Regular cardiac myocyte (primary cell): Measurements from ENCODE around the gene ACOX1. TPM values are rescaled to one million over a fixed set of nuclear protein-coding genes. Genes with fewer than 3 reads are reported as not detected.

Experiments used
- total RNA-seq: library from RNA; depleted of rRNA; stranded (reverse); fragments of >200 nt; gene quantifications from 2 replicates; pipeline ENCODE4 v1.2.3, GENCODE V29; 2014

ACOX1 gene
- total RNA-seq = 52.4 and 54.8 TPM in 2 replicates

GRCh38 chr17:75978938-75979704 is at the start of gene ACOX1, which contains the start of gene TEN1:
Gene ACOX1, minus strand, starts transcription at chr17:75979166. Its CDS starts 93 bp downstream, at chr17:75979073.
Gene TEN1, plus strand, starts transcription at chr17:75979240. Its CDS starts 6,953 bp downstream, at chr17:75986193.

DNA sequence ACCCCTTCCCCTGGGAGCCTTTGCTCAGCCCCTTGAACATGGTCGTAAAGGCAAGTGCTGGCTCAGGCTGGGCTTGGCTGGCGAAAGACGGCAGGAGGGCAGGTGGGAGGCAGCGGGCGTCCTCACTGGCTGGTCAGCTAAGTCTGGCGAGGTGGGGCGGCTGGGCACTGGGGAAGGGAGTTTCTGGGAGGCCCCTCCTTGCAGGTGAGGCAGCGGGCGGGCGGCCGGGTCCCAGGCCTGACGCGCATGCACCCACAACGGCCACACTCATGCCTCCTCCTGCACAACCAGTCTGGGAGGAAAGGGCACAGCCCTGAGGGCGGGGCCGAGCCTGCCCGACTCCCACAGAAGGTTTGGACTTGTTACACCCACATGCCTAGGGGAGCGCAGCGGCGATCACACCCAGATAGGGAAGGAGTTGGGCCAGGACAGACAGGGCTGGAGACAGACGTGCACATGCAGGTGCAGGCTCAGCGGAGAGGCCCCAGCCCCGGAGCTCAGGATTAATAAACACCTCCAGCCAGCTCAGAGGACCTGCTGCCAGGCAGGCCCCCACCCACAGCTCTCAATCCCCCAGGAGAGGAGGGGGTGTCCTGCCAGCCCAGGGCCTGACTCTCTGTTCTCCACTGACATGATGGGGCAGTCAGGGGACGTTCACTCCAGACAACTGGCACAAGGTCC is 48.3 kb upstream of the ACOX1 start, which contains the start of gene EVPL:
Gene EVPL (minus strand): TSS at position 148 of the 681 bp plus-strand sequence. CDS start 108 bp downstream, at position 40.

GRCh38 chr17:76000755-76001521 is 22.0 kb upstream of the ACOX1 start, which contains the start of gene CDK3:
Gene CDK3, plus strand, starts transcription at chr17:76000855. Its CDS starts 571 bp downstream, at chr17:76001426.

GRCh38 chr17:75940727-75941441 is 38.1 kb downstream of the ACOX1 start, which contains the start of gene FBF1:
Gene FBF1, minus strand, starts transcription at chr17:75941042. Its CDS starts 2,893 bp downstream, at chr17:75938149.

GRCh38 chr17:75904749-75905521 is 74.0 kb downstream of the ACOX1 start, which contains the start of gene MRPL38:
Gene MRPL38, minus strand, starts transcription at chr17:75904884. Its CDS starts 9 bp downstream, at chr17:75904875.

GRCh38 chr17:75896415-75897159 is 82.4 kb downstream of the ACOX1 start, which contains the start of gene TRIM65:
Gene TRIM65, minus strand, starts transcription at chr17:75896951. Its CDS starts 14 bp downstream, at chr17:75896937.

Other genes starting within 250 kb of the ACOX1 start
- gene GALK1, start 214.0 kb downstream of the ACOX1 start, total RNA-seq = 29.3 and 49.1 TPM in 2 replicates
- gene UNK, start 194.4 kb downstream of the ACOX1 start, total RNA-seq = 8.2 and 9.4 TPM in 2 replicates
- 0.19 and 0.85 TPM in 2 replicates for gene UNC13D, start 134.8 kb downstream of the ACOX1 start, total RNA-seq
- 19.4 and 23.1 TPM in 2 replicates for gene WBP2, start 123.8 kb downstream of the ACOX1 start, total RNA-seq
- 7.7 and 14.1 TPM in 2 replicates for gene TRIM47, start 100.6 kb downstream of the ACOX1 start, total RNA-seq
- gene TRIM65, start 82.2 kb downstream of the ACOX1 start, total RNA-seq = 13.5 and 17.6 TPM in 2 replicates
- 25.9 and 28.2 TPM in 2 replicates for gene MRPL38, start 74.3 kb downstream of the ACOX1 start, total RNA-seq
- gene FBF1, start 38.1 kb downstream of the ACOX1 start, total RNA-seq = 15.0 and 21.7 TPM in 2 replicates
- gene TEN1, start 74 bp upstream of the ACOX1 start, total RNA-seq = 8.2 and 8.6 TPM in 2 replicates
- gene CDK3, start 21.7 kb upstream of the ACOX1 start, total RNA-seq = 0.28 and 0.38 TPM in 2 replicates
- gene EVPL, start 48.1 kb upstream of the ACOX1 start, total RNA-seq = under 0.01 TPM in 2 replicates
- 25.1 and 42.2 TPM in 2 replicates for gene SRP68, start 93.4 kb upstream of the ACOX1 start, total RNA-seq
- gene GALR2, start 95.6 kb upstream of the ACOX1 start, total RNA-seq = under 0.01 TPM in 1 of 2 replicates, not detected in the other
- gene ZACN, start 100.0 kb upstream of the ACOX1 start, total RNA-seq = not detected in 2 replicates
- 82.9 and 87.0 TPM in 2 replicates for gene EXOC7, start 124.6 kb upstream of the ACOX1 start, total RNA-seq
- not detected in 2 replicates for gene FOXJ1, start 162.1 kb upstream of the ACOX1 start, total RNA-seq